ENCODE results near the gene RAB36. TPM values are rescaled to one million over a fixed set of nuclear protein-coding genes. Genes with fewer than 3 reads are reported as not detected.

The RAB36 gene
- polyA plus RNA-seq, 1 donor (not counting 4 experiments of a cell fraction or from before 2014, with no cell fraction given) = 1.9 TPM

DNA sequence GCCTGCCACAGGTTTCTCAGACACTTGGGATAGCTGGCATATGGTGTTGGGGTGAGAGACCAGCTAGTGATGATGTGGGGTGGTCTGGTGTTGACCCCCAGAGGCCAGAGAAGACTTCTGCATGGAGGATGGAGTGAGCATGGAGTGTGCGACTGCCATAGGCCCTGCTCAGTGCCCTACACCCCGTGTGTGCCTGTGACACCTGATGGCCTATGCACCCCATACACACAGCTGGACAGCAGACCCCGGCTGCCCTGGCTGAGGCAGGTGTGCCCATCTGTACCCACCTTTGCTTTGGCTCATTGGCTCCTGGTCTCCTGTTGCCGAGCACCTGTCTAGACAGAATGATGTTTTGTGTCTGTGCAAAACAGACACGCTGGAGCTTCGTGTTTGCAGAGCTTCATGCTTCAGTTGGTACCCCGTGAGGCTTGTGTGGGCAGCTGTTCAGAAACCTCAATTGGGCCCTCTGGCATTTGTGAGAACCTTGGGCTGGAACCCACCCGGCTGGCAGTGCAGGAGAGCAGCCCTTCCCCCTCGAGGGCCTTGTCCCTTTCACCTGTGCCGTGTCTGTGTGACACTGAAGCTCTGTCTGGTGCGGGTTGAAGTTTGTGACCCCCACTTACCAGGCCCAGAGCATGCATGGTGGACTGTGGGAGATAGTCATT lies 62.6 kb downstream of the RAB36 start:
- H3K9me3 ChIP-seq (ENCODE audit: control insufficient read depth, low read depth, low read length) = no peaks in the 10 kb centered on the region
- no peaks in the 10 kb centered on the region for H3K27me3 ChIP-seq (ENCODE audit: control insufficient read depth, extremely low read depth, insufficient read depth, low read length)
- peaks cover 3% of the 10 kb centered on the region for H3K9me1 ChIP-seq (ENCODE audit: control insufficient read depth, extremely low read depth, insufficient read depth, low read length)
- peaks cover 9% of the 10 kb centered on the region for H4K20me1 ChIP-seq (ENCODE audit: control insufficient read depth, extremely low read depth, insufficient read depth, low read length)
- no peak for DNase-seq (ENCODE audit: low read depth, low spot score)
- no peak overlapping the region for H3K4me3 ChIP-seq (ENCODE audit: control insufficient read depth in 2 of 3, extremely low read depth in 1 of 3, insufficient read depth in 2 of 3, low read depth in 1 of 3, low read length in 3 of 3)
- TF ChIP-seq, protein P1, sequence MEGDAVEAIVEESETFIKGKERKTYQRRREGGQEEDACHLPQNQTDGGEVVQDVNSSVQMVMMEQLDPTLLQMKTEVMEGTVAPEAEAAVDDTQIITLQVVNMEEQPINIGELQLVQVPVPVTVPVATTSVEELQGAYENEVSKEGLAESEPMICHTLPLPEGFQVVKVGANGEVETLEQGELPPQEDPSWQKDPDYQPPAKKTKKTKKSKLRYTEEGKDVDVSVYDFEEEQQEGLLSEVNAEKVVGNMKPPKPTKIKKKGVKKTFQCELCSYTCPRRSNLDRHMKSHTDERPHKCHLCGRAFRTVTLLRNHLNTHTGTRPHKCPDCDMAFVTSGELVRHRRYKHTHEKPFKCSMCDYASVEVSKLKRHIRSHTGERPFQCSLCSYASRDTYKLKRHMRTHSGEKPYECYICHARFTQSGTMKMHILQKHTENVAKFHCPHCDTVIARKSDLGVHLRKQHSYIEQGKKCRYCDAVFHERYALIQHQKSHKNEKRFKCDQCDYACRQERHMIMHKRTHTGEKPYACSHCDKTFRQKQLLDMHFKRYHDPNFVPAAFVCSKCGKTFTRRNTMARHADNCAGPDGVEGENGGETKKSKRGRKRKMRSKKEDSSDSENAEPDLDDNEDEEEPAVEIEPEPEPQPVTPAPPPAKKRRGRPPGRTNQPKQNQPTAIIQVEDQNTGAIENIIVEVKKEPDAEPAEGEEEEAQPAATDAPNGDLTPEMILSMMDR (optimal IDR thresholded peaks at IDR 0.05 in 1 of 3, IDR thresholded peaks at IDR 0.05 in 1 of 3, conservative IDR thresholded peaks at IDR 0.05 in 1 of 3; ENCODE audit: extremely low read depth in 1 of 3, insufficient read depth in 2 of 3, low read length in 3 of 3) = no peak
- no peak for TF ChIP-seq EZH2 (IDR thresholded peaks at IDR 0.05; ENCODE audit: low read length)
- peaks cover 2 to 20% of the 10 kb centered on the region in 2 experiments for H3K36me3 ChIP-seq (ENCODE audit: control insufficient read depth in 2 of 2, extremely low read depth in 1 of 2, insufficient read depth in 2 of 2, low read length in 2 of 2)
- H3K27ac ChIP-seq (ENCODE audit: control insufficient read depth, insufficient read depth, low read length) = no peak overlapping the region
- H3K79me2 ChIP-seq (ENCODE audit: control insufficient read depth, insufficient read depth, low read length) = peaks cover 79% of the 10 kb centered on the region
- no peak for FAIRE-seq
- no peak overlapping the region for H3K9ac ChIP-seq (ENCODE audit: control insufficient read depth, extremely low read depth, insufficient read depth, low read length)
- H3K4me1 ChIP-seq (ENCODE audit: control insufficient read depth, extremely low read depth, insufficient read depth, low read length) = peaks cover 17% of the 10 kb centered on the region
- no peak overlapping the region for H3K4me2 ChIP-seq (ENCODE audit: control insufficient read depth, extremely low read depth, insufficient read depth, low read depth, low read length)
- dilution Hi-C loops (cut with MboI; ENCODE audit: extremely low pct_ligation_motif_present, low sequenced_read_pairs) = no loop called here
- no peak overlapping the region for H2AFZ ChIP-seq (ENCODE audit: control insufficient read depth, low read length)

- TF ChIP-seq EZH2 (IDR thresholded peaks at IDR 0.05; ENCODE audit: low read length) = no peak
- TF ChIP-seq, protein P1 (optimal IDR thresholded peaks at IDR 0.05 in 1 of 3, IDR thresholded peaks at IDR 0.05 in 1 of 3, conservative IDR thresholded peaks at IDR 0.05 in 1 of 3; ENCODE audit: extremely low read depth in 1 of 3, insufficient read depth in 2 of 3, low read length in 3 of 3) = no peak
- Histone ChIP-seq H3K9ac (ENCODE audit: control insufficient read depth, extremely low read depth, insufficient read depth, low read length) (no peak overlapping the region), H3K36me3 (ENCODE audit: control insufficient read depth in 2 of 2, extremely low read depth in 1 of 2, insufficient read depth in 2 of 2, low read length in 2 of 2) (peaks cover 0 to 8% of the 10 kb centered on the region in 2 experiments), H3K27me3 (ENCODE audit: control insufficient read depth, extremely low read depth, insufficient read depth, low read length) (no peaks in the 10 kb centered on the region), H4K20me1 (ENCODE audit: control insufficient read depth, extremely low read depth, insufficient read depth, low read length) (peaks cover 11% of the 10 kb centered on the region), H3K9me3 (ENCODE audit: control insufficient read depth, low read depth, low read length) (no peaks in the 10 kb centered on the region), H3K79me2 (ENCODE audit: control insufficient read depth, insufficient read depth, low read length) (peaks cover 81% of the 10 kb centered on the region), H3K4me2 (ENCODE audit: control insufficient read depth, extremely low read depth, insufficient read depth, low read depth, low read length) (no peak overlapping the region), H3K27ac (ENCODE audit: control insufficient read depth, insufficient read depth, low read length) (no peak overlapping the region), H3K4me3 (ENCODE audit: control insufficient read depth in 2 of 3, extremely low read depth in 1 of 3, insufficient read depth in 2 of 3, low read depth in 1 of 3, low read length in 3 of 3) (no peak overlapping the region), H3K9me1 (ENCODE audit: control insufficient read depth, extremely low read depth, insufficient read depth, low read length) (peaks cover 3% of the 10 kb centered on the region), H2AFZ (ENCODE audit: control insufficient read depth, low read length) (no peak overlapping the region), H3K4me1 (ENCODE audit: control insufficient read depth, extremely low read depth, insufficient read depth, low read length) (peaks cover 12% of the 10 kb centered on the region)
- dilution Hi-C loops (cut with MboI; ENCODE audit: extremely low pct_ligation_motif_present, low sequenced_read_pairs) = no loop called here
- FAIRE-seq = no peak
- DNase-seq (ENCODE audit: low read depth, low spot score) = no peak
Measured at GRCh38 chr22:23210428-23211170, 65.3 kb downstream of the RAB36 start.

Data from keratinocyte (primary cell).